Epidermal melanocyte (primary cell): ENCODE data around the gene ZNG1A.
"Not testable (repeated sequence)": the region's sequence is repeated elsewhere in the genome, so short reads cannot be mapped to it uniquely, and the experiment has no call there.

ENCODE experiments used
- DNase-seq: peaks from one replicate; pipeline ENCODE4 v3.0.0; 2011; ENCODE audit warnings: low spot score; ENCODE audit not compliant: insufficient read length

The ZNG1A gene

DNA sequence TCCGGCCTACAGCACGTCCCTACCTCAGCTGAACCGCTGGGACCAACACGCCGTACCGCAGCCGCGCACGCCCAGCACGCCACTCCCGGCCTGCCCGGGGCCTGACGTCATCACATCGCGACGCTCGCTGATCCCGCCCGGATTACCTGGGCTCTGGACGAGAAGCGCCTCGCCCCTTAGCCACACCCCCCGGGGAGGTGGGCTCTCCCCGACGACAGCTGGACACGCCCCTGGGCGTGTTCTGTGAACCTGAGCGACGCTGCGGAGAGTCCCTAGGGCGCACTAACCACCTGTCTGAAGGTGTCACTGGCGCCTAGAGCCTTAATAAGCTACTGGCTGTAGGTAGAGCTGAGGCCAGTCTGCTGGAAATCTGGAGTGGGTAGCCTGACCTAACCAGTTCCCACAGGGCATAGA lies at the start of gene ZNG1A:
TSS of gene ZNG1A (minus strand) at position 87 of the 414 bp plus-strand sequence. CDS start 87 bp downstream, outside the sequence.
- not testable (repeated sequence) for DNase-seq

DNA sequence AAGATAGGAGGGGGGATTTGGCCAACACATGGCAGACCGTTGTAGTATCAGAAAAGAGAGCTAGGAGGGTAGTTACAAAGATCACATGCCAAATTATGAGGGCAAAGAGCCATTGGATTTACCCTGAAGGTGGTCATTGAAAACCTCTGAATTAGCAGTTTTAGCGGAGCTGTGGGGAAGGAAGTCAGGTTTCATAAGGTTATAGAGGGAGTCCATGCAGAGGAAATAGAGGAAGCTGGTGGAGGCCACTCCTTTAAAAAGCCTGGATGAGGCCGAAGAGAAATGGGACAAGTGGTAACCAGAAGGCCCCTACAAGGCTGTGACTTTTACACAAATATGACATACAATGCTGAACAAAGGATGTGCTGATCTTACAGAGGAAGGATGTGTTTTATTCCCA lies 49.0 kb upstream of the ZNG1A start:
- no peak for DNase-seq

DNA sequence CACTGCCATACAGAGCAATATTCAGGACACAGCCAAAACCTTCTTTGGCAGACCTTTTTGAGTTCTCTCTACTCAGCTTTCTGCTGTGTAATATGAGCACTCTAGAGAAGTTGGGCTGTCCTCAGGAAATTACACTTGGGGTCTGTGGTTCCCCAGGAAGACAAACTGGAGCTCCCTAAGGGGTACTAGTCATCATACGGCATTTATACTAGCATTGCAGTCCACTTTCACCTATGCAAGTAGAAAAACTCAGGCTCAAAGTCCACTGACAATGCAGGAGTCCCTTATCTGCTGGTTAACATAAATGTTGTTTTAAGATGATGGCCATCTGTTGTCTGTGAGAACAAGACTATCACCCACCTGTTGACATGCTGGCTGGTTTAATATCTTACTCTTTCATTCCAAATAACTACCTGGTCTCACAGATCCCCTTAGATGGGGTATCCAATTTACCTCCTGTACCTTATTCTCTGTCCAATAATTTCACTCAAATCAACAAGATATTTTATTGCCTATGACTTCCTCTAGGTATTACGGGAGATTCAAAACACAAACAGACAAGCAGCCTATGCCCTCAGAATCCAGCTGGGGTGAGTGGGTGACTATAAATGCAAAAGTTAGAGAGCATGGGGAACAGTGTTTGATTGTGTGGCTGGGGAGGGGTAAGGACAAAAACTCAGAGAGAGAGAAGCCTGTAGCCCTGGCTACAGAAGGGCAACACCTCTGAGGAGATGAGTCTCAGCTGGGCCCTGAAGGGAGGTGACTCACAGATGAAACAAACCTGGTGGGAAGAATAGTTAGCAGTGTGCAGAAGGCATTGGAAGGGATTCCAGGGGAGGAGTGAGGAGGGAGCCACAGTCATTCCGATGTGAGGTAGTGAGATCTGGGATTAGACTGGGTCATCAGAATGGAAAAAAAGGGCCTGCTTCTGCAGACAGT lies 46.0 kb upstream of the ZNG1A start:
- DNase-seq, result no peak

DNA sequence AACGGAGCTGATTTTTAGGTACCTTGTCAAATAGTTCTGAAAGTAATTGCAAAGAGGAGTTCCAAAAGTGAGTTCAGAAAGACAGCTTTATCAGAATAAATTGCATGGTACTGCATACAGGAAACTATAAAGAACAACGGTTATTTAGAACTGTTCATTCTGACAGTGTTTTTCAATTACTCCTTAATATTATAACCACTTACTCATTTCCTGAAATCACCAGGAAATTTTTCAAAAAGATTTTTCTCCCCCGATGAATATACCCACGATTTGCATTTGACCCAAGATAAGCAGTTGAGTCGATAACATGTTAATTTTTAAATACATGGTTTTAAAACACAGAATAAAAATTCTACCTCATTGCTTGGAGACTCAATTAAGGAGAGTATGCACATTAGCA lies 45.2 kb upstream of the ZNG1A start:
- no peak for DNase-seq

- DNase-seq, result no peak
These were observed 44.3 kb upstream of the ZNG1A start for GRCh38 chr9:223152-223551.

DNA sequence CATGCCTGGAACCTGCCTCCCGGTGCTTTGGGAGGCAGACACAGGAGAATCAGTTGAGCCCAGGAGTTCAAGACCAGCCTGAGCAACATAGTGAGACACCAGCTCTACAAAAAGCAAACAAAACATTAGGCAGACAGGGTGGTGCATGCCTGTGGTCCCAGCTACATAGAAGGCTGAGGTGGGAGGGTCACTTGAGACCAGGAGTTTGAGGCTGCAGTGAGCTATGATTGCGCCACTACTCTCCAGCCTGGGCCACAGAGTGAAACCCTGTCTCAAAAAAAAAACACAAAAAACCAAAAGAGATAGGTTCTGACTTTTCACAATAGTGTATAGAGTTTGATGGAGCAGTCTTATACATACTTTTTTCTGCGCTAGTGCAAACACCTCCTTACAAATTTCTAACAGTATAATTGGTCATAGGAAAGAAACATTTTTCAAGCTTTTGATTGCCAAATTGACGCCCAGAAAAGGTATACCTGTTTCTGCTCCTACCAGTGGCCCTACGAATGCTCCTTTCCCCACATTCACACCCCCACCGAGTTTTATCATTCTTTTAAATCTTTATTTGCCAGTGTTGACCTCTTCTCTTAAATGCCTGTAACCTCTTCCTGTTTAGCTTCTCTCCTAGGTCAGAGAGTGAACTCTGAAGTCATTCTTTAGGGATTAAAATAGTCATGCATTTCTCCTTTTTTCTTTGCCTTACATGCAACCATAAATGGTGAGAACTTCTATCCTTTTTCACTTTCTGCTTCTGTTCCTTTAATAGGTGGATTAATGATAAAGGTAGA lies 43.3 kb upstream of the ZNG1A start:
- DNase-seq, result no peak

DNA sequence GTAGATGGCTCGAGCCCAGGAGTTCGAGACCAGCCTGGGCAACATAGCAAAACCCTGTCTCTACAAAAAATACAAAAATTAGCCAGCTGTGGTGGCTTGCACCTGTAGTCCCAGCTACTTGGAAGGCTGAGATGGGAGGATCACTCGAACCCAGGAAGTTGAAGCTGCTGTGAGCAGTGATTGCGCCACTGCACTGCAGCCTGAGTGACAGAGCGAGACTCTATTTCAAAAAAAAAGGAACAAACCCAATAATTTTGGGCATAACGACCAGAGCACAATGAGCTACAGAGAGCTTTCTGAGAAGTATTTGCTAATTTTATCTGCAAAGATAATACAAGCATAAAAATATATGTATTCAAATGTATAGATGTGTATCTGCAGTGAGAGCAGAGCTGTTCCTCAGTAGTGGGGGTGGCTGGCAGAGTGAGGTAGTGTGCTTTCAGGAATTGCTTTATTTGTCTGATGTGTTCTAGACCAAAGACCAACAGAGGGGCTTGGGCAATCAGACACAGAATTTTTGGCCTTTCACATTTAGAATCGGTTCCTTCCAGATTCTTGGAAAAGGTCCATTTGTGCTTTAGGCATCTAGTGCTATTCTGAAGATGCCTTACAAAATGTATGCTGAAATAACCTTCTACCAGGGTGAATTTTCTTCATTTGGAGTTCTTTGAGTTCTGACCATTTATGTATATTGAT lies 41.0 kb upstream of the ZNG1A start:
- no peak for DNase-seq

- DNase-seq, result not testable (repeated sequence)
These were observed 40.2 kb upstream of the ZNG1A start for GRCh38 chr9:219036-219435.

- DNase-seq, result no peak
These were observed 39.1 kb upstream of the ZNG1A start for GRCh38 chr9:217950-218349.

DNA sequence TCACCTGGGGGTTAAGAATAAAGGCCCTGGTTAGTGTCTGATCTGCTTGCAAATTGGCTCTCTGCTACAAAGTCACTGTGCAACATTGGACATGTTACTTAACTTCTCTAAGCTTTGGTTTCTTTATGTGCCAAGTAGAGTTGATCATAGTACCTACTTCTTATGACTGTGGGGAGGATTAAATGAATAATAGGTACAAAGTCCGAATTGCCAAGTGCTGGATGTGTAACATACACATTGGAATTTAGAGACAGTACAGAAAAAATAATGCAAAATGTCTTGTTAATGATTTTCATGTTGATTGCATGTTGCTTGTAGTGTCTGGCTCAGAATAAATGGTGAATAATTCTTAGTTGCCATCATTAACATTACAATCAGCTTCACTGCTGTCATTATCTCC lies 38.0 kb upstream of the ZNG1A start:
- DNase-seq, result no peak

GRCh38 chr9:215631-216155 lies 36.8 kb upstream of the ZNG1A start:
- no peak for DNase-seq

DNA sequence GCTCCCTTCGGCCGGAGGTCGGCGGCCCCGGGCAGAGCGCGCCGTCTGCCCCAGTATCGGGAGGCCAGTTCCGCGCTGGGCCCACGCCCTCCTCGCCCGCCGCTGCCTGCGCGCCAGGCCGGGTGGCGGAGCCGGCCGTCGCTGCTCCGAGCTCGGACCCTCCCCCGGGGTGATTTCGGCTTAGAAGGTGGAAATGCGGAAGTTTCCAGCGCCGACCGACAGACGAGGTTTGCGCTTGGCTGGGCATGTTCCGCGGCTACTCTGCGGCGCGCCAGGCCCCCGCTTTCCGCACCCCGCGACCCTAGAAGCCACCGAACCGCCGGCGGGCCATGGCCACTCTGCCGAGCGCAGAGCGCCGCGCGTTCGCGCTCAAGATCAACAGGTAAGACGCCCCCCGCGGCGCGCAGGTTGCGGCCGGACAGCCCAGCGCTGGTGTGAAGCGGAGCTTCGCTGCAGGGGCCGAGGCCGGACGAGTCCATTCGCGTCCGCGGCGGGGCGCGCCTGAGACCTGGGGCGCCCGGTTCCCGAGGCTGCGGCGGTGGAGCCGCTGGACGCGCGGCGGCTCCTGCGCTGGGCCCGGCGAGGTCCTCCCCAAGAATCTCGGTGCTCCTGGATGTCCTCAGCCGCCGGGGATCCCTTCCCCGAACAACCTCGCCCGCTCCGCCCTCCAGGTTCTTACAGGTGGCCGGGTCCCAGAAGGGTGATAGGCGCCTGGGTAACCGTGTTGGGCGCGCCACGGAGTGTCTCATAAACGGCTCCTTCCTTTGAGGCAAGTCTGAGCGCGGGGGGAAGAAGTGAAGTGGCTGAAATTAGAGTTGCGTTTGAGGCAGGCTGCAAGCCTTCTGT lies 36.0 kb upstream of the ZNG1A start, which contains the start of gene DOCK8:
TSS of gene DOCK8 (plus strand) at position 218 of the 846 bp plus-strand sequence. CDS start at position 330, 112 bp downstream.
- DNase-seq, result no peak

DNA sequence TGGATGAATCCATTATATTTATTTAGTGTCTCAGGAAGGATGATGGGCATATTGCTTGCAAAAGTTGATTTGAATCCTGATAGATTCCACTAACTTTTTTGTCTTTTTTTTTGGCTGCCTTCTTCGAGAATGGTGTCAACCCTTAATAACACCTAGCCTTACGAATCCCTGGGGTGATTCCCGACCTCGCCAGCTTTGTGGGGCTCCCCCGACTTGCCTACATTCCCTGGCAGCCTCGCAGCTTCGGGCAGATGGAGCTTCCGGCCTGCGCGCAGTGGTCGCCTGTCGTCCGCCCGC lies 35.4 kb upstream of the ZNG1A start:
- DNase-seq, result no peak

DNA sequence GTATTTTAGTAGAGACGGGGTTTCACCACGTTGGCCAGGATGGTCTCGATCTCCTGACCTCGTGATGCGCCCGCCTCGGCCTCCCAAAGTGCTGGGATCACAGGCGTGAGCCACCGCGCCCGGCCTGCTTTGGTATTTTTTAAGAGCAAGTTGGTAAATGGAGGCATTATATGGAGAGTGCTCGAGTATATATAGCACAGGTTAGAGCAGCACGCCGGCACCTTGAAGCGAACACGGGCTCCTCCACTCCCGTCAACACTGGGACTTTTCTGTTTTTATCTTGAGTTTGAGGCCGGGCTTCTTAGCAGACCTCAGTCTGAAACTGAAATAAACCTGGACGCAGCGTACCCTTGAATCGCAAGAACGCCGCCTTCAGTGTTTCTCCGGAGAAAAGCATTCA lies 35.0 kb upstream of the ZNG1A start:
- not testable (repeated sequence) for DNase-seq

DNA sequence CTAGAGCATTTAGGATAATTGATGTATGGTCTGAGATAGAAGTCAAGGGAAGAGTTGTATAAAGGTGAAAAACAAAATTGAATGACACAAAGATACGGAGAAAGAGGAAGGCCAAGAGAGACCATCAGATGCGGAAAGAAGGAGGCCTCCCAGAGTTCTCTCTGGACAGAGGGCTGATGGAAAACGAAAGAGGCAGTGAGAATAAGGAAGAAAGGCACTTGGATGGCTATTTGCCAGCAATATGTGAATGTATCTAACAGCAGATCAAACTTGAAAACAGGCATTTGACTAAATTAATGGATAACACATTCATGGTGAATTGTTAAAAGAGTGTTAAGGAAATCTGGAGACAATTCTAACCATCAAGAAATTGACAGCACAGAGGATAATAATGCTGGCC lies 33.4 kb upstream of the ZNG1A start:
- no peak for DNase-seq

GRCh38 chr9:211557-211956 lies 32.7 kb upstream of the ZNG1A start:
- no peak for DNase-seq

DNA sequence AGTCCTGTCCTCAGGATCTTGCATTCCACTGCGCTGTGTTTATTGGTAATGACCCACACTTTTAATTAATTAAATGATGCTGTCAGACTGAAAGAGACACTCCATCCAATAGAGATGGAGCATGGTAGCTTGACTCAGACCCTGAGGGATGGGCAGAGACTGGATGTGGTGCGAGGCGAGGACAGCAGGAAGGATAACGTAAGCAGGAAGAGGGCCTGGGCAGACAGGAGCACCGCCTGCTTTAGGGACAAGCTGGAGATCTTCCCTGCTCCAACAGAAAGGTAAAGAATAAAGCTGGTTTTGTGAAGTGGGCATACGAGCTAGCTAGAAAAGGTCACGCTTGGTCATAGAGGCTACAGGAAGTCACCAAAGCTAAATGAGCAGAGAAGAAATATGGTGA lies 32.2 kb upstream of the ZNG1A start:
- no peak for DNase-seq

GRCh38 chr9:209143-209758 lies 30.4 kb upstream of the ZNG1A start:
- DNase-seq, result no peak

DNA sequence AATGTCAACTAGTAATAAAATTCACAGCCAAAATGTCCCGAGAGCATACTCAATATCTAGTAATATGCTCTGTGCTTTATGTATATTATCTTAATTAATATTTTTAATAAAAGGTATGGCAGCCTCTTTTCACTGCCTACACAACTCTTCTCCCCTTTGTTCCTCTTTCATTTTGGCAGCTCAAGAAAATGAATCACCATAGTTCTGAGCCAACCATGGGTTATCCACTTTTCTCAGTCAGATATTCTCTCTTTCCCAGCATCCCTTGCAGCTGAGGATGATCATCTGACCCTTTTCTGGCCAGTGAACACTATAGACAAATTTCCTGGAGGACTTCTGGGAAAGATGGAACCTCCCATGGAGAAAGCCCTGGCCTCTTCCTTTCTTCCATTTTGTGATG lies 27.6 kb upstream of the ZNG1A start:
- no peak for DNase-seq

- DNase-seq, result not testable (repeated sequence)
These were observed 20.7 kb upstream of the ZNG1A start for GRCh38 chr9:199601-200000.
